ENCODE measurements around the gene CLPTM1.
A peak's percentile ranks its signal among the peaks of the same experiment; 100 is the strongest.

The CLPTM1 gene

DNA sequence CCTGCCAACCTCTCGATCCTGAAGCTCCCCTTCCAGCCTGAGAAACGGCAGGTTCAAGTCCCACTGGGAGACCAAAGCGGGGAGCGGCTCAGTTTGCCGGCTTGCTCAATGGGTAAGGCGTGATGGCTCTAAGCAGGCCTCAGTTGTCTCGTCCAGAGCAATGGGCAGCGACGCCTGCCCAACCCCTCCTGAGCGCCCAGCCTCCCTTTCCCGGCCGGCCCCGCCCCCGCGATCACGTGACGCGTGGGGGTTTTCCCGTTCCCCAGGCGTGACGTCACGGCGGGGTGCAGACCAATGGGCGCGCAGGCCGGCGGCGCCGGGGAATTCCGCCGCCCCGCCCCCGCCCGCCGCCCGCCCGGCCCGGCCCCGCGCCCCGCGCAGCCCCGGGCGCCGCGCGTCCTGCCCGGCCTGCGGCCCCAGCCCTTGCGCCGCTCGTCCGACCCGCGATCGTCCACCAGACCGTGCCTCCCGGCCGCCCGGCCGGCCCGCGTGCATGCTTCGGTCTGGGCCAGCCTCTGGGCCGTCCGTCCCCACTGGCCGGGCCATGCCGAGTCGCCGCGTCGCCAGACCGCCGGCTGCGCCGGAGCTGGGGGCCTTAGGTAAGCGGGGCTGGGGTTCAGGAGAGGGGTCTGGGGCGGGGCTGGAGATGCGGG lies 46.0 kb downstream of the CLPTM1 start, which contains the start of gene RELB:
Gene RELB, plus strand, starts transcription at position 378 of the 653 bp plus-strand sequence. Its CDS starts 116 bp downstream, at position 494.
- TF ChIP-seq, protein P1, sequence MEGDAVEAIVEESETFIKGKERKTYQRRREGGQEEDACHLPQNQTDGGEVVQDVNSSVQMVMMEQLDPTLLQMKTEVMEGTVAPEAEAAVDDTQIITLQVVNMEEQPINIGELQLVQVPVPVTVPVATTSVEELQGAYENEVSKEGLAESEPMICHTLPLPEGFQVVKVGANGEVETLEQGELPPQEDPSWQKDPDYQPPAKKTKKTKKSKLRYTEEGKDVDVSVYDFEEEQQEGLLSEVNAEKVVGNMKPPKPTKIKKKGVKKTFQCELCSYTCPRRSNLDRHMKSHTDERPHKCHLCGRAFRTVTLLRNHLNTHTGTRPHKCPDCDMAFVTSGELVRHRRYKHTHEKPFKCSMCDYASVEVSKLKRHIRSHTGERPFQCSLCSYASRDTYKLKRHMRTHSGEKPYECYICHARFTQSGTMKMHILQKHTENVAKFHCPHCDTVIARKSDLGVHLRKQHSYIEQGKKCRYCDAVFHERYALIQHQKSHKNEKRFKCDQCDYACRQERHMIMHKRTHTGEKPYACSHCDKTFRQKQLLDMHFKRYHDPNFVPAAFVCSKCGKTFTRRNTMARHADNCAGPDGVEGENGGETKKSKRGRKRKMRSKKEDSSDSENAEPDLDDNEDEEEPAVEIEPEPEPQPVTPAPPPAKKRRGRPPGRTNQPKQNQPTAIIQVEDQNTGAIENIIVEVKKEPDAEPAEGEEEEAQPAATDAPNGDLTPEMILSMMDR (conservative IDR thresholded peaks at IDR 0.05; ENCODE audit: low read depth, low read length), result no peak
- Histone ChIP-seq H3K4me1 (ENCODE audit: low read depth, poor library complexity, severe bottlenecking) (peaks cover 42% of the 10 kb centered on the region), H2AFZ (ENCODE audit: low read depth) (peak within 1 kb of the TSS; percentile 86; the same call in 1 of the 2 replicates), H3K27me3 (ENCODE audit: insufficient read depth, low read depth) (no peaks in the 10 kb centered on the region), H3K9ac (peak within 1 kb of the TSS; percentile 97), H4K20me1 (ENCODE audit: insufficient read depth) (no peaks in the 10 kb centered on the region), H3K27ac (peak within 1 kb of the TSS; percentile 97), H3K4me3 (IDR thresholded peaks at IDR 0.05; ENCODE audit: insufficient read depth, low read depth, low read length) (no peak within 1 kb of the TSS), H3K79me2 (ENCODE audit: insufficient read depth, low read depth) (peaks cover 8% of the 10 kb centered on the region; the same call in 1 of the 2 replicates), H3K4me2 (peak within 1 kb of the TSS; percentile 86), H3K36me3 (ENCODE audit: insufficient read depth) (no peaks in the 10 kb centered on the region)

DNA sequence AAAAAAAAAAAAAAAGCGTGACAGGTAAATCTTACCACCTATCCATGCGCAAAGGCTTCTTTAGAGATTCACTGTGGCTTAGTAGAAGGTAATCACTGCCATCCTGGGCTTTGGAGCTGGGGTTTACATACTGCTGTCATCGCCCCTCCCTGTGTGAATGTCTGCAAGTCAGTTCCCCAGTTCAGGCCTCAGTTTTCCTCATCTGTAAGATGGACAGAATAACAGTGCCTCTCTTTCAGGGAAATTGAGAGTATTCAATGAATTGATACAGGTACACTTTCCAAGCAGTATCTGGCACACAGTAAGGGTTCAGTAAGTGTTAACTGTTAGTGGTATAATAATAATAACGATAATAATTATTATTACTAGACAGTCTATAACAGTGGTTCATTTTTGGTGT lies 48.3 kb downstream of the CLPTM1 start:
- TF ChIP-seq, protein P1 (conservative IDR thresholded peaks at IDR 0.05; ENCODE audit: low read depth, low read length), result no peak
- Histone ChIP-seq H4K20me1 (ENCODE audit: insufficient read depth) (no peaks in the 10 kb centered on the region), H2AFZ (ENCODE audit: low read depth) (no peak overlapping the region), H3K4me2 (no peak overlapping the region), H3K4me3 (IDR thresholded peaks at IDR 0.05; ENCODE audit: insufficient read depth, low read depth, low read length) (no peak overlapping the region), H3K9ac (no peak overlapping the region), H3K27me3 (ENCODE audit: insufficient read depth, low read depth) (no peaks in the 10 kb centered on the region), H3K79me2 (ENCODE audit: insufficient read depth, low read depth) (peaks cover 8% of the 10 kb centered on the region; the same call in 1 of the 2 replicates), H3K4me1 (ENCODE audit: low read depth, poor library complexity, severe bottlenecking) (peaks cover 40% of the 10 kb centered on the region), H3K36me3 (ENCODE audit: insufficient read depth) (no peaks in the 10 kb centered on the region), H3K27ac (no peak overlapping the region)

DNA sequence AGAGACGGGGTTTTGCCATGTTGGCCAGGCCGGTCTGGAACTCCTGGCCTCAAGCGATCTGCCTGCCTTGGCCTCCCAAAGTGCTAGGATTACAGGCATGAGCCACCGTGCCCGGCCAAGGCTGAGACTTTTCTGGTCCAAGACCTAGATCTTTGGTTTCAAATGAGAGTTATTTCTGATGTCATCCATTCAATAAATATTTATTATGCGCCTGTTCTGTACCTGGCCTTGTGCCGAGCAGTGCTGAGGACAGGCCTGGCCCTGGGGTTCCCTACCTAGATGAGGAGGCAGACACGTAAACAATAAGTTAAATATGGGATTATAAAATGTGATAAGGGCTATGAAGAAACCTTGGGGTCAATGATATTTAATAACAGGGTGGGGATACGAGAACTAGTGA lies 50.6 kb downstream of the CLPTM1 start:
- Histone ChIP-seq H3K4me1 (ENCODE audit: low read depth, poor library complexity, severe bottlenecking) (peaks cover 27% of the 10 kb centered on the region), H3K4me2 (no peak overlapping the region), H3K27ac (no peak overlapping the region), H2AFZ (ENCODE audit: low read depth) (no peak overlapping the region), H3K79me2 (ENCODE audit: insufficient read depth, low read depth) (peaks cover 8% of the 10 kb centered on the region; the same call in 1 of the 2 replicates), H3K9ac (no peak overlapping the region), H4K20me1 (ENCODE audit: insufficient read depth) (no peaks in the 10 kb centered on the region), H3K36me3 (ENCODE audit: insufficient read depth) (no peaks in the 10 kb centered on the region), H3K4me3 (IDR thresholded peaks at IDR 0.05; ENCODE audit: insufficient read depth, low read depth, low read length) (no peak overlapping the region), H3K27me3 (ENCODE audit: insufficient read depth, low read depth) (no peaks in the 10 kb centered on the region)
- TF ChIP-seq, protein P1 (conservative IDR thresholded peaks at IDR 0.05; ENCODE audit: low read depth, low read length), result no peak

DNA sequence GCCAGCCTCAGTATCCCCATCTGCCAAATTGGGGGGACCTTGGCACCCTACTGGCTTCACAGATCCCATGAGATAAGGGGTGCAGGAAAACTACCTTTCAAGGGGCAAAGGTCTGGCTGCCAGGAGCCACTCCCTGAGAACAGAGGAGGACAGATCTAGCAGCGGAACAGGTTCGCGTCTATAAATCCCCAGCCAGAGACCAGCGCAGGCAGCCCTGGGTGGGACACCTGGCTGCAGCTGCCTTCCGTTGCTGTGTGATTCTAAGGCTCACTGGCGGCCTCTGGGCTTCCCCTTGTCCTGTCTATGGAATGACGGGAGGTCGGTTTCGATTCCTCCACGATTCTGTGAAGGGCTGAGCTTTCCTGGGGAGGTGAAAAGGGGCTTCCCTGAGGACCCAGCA lies 53.4 kb downstream of the CLPTM1 start:
- Histone ChIP-seq H3K79me2 (ENCODE audit: insufficient read depth, low read depth) (no peaks in the 10 kb centered on the region; the same call in 1 of the 2 replicates), H3K4me3 (IDR thresholded peaks at IDR 0.05; ENCODE audit: insufficient read depth, low read depth, low read length) (no peak overlapping the region), H3K4me2 (no peak overlapping the region), H3K36me3 (ENCODE audit: insufficient read depth) (no peaks in the 10 kb centered on the region), H2AFZ (ENCODE audit: low read depth) (no peak overlapping the region), H3K27ac (no peak overlapping the region), H3K27me3 (ENCODE audit: insufficient read depth, low read depth) (no peaks in the 10 kb centered on the region), H4K20me1 (ENCODE audit: insufficient read depth) (no peaks in the 10 kb centered on the region), H3K9ac (no peak overlapping the region), H3K4me1 (ENCODE audit: low read depth, poor library complexity, severe bottlenecking) (peaks cover 15% of the 10 kb centered on the region)
- TF ChIP-seq, protein P1 (conservative IDR thresholded peaks at IDR 0.05; ENCODE audit: low read depth, low read length), result no peak

All from KMS-11 (cell line).